ENCODE results near the gene ZBED6. TPM values are rescaled to one million over a fixed set of nuclear protein-coding genes. Genes with fewer than 3 reads are reported as not detected.

The ZBED6 gene
- total and polyA plus RNA-seq, 2 experiments from 2014 or later = 3.1 to 8.6 TPM

DNA sequence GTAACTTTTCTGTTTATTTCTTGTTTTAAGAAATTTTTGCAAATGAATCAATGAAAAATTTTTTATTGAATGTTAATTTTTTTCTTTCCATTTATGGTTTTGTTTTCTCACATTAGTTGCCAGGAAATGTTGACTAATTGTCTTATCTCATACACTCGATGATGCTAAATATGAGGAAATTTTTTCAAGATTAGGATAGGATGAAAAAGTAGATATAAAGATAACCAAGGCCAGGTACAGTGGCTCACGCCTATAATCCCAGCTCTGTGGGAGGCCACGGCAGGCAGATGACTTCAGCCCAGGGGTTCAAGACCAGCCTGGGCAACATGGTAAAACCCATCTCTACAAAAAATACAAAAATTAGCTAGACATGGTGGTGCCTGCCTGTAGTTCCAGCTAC is 17.8 kb upstream of the ZBED6 start:
- Histone ChIP-seq H3K4me3 (no peak overlapping the region), H3K9me3 (ENCODE audit: low read depth) (no peaks in the 10 kb centered on the region), H3K27me3 (no peaks in the 10 kb centered on the region), H3K4me1 (ENCODE audit: low read depth) (no peaks in the 10 kb centered on the region), H3K27ac (no peak overlapping the region), H3K36me3 (no peaks in the 10 kb centered on the region)
- DNase-seq (ENCODE audit: low read depth in 1 of 2, low spot score in 1 of 2) = no peak
- TF ChIP-seq, protein P1, sequence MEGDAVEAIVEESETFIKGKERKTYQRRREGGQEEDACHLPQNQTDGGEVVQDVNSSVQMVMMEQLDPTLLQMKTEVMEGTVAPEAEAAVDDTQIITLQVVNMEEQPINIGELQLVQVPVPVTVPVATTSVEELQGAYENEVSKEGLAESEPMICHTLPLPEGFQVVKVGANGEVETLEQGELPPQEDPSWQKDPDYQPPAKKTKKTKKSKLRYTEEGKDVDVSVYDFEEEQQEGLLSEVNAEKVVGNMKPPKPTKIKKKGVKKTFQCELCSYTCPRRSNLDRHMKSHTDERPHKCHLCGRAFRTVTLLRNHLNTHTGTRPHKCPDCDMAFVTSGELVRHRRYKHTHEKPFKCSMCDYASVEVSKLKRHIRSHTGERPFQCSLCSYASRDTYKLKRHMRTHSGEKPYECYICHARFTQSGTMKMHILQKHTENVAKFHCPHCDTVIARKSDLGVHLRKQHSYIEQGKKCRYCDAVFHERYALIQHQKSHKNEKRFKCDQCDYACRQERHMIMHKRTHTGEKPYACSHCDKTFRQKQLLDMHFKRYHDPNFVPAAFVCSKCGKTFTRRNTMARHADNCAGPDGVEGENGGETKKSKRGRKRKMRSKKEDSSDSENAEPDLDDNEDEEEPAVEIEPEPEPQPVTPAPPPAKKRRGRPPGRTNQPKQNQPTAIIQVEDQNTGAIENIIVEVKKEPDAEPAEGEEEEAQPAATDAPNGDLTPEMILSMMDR (IDR thresholded peaks at IDR 0.05; ENCODE audit: low read depth, low read length) = no peak

GRCh38 chr1:203778146-203778545 is 17.3 kb upstream of the ZBED6 start:
- TF ChIP-seq, protein P1 (IDR thresholded peaks at IDR 0.05; ENCODE audit: low read depth, low read length) = no peak

GRCh38 chr1:203778789-203779188 is 16.6 kb upstream of the ZBED6 start:
- Histone ChIP-seq H3K4me1 (ENCODE audit: low read depth) (no peaks in the 10 kb centered on the region), H3K27me3 (no peaks in the 10 kb centered on the region), H3K4me3 (no peak overlapping the region), H3K9me3 (ENCODE audit: low read depth) (no peaks in the 10 kb centered on the region), H3K27ac (no peak overlapping the region), H3K36me3 (no peaks in the 10 kb centered on the region)
- no peak for DNase-seq (ENCODE audit: low read depth in 1 of 2, low spot score in 1 of 2)
- TF ChIP-seq, protein P1 (IDR thresholded peaks at IDR 0.05; ENCODE audit: low read depth, low read length) = no peak

More at GRCh38 chr1:203778146-203778545, 17.3 kb upstream of the ZBED6 start:
- no peaks in the 10 kb centered on the region for H3K36me3 ChIP-seq
- H3K27me3 ChIP-seq = no peaks in the 10 kb centered on the region
- no peaks in the 10 kb centered on the region for H3K4me1 ChIP-seq (ENCODE audit: low read depth)
- no peak overlapping the region for H3K27ac ChIP-seq
- no peak overlapping the region for H3K4me3 ChIP-seq
- no peaks in the 10 kb centered on the region for H3K9me3 ChIP-seq (ENCODE audit: low read depth)
- no peak for DNase-seq (ENCODE audit: low read depth in 1 of 2, low spot score in 1 of 2)

DNA sequence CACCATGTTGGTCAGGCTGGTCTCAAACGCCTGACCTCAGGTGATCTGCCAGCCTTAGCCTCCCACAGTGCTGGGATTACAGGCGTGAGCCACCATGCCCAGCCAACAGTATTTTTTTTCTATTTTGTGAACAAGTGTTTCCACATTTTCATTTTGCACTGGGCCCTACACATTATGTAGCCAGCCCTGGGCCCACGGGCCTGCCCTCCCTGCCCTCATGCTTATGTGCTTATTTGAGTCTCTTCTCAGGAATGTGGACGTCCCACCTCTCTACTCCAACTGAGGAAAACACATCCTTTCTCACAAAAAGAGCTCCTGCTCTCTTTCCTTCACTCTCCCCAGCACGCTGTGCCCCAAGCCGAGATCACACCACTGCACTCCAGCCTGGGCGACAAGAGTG is 13.5 kb upstream of the ZBED6 start:
- Histone ChIP-seq H3K27me3 (no peaks in the 10 kb centered on the region), H3K4me3 (no peak overlapping the region), H3K36me3 (no peaks in the 10 kb centered on the region), H3K9me3 (ENCODE audit: low read depth) (no peaks in the 10 kb centered on the region), H3K27ac (no peak overlapping the region), H3K4me1 (ENCODE audit: low read depth) (no peaks in the 10 kb centered on the region)
- TF ChIP-seq, protein P1 (IDR thresholded peaks at IDR 0.05; ENCODE audit: low read depth, low read length) = no peak
- no peak for DNase-seq (ENCODE audit: low read depth in 1 of 2, low spot score in 1 of 2)

GRCh38 chr1:203789966-203790365 is 5.5 kb upstream of the ZBED6 start:
- TF ChIP-seq, protein P1 (IDR thresholded peaks at IDR 0.05; ENCODE audit: low read depth, low read length) = no peak
- Histone ChIP-seq H3K4me1 (ENCODE audit: low read depth) (peaks cover 5% of the 10 kb centered on the region), H3K4me3 (no peak overlapping the region), H3K27ac (no peak overlapping the region), H3K36me3 (no peaks in the 10 kb centered on the region), H3K9me3 (ENCODE audit: low read depth) (no peaks in the 10 kb centered on the region), H3K27me3 (no peaks in the 10 kb centered on the region)
- no peak for DNase-seq (ENCODE audit: low read depth in 1 of 2, low spot score in 1 of 2)

- TF ChIP-seq, protein P1 (IDR thresholded peaks at IDR 0.05; ENCODE audit: low read depth, low read length) = no peak
- H3K4me3 ChIP-seq = no peak overlapping the region
- H3K36me3 ChIP-seq = no peaks in the 10 kb centered on the region
- no peak for DNase-seq (ENCODE audit: low read depth in 1 of 2, low spot score in 1 of 2)
- no peak overlapping the region for H3K27ac ChIP-seq
- peaks cover 5% of the 10 kb centered on the region for H3K4me1 ChIP-seq (ENCODE audit: low read depth)
- no peaks in the 10 kb centered on the region for H3K27me3 ChIP-seq
- no peaks in the 10 kb centered on the region for H3K9me3 ChIP-seq (ENCODE audit: low read depth)
These were observed 3.9 kb upstream of the ZBED6 start for GRCh38 chr1:203791498-203791897.
